Renal cortical epithelial cell (primary cell): ENCODE data around the gene FASTKD1. TPM values are rescaled to one million over a fixed set of nuclear protein-coding genes. Genes with fewer than 3 reads are reported as not detected.

Experiments
- DNase-seq: peaks from one replicate; pipeline ENCODE4 v3.0.0-alpha.2; 2011; ENCODE audit warnings: low read depth
- total RNA-seq: library from RNA; depleted of rRNA; stranded (reverse); fragments of >200 nt; gene quantifications from 2 replicates; pipeline ENCODE4 v1.2.3, GENCODE V29; 2014

FASTKD1 gene
- total RNA-seq, 1 donor from 2014 or later, result 40.1 TPM

DNA sequence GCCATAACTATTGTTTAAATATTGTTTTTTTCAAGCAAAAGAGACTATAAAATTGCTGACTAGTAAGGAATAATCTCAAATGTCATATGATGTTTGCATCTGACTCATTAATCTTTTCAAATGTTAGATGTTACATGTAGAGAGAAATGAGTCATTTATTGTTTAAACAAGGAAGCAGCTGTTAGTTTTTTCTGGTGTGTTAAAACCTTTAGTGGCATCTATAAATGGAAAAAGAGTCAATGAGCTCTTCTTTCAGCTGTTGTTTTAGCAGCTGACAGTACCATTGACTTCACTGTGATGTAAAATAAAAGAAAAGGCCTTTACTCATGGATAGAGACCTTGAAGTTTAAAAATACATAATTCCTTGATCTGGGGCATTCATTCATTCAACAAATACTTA lies 66.0 kb downstream of the FASTKD1 start:
- peak; percentile 81 for DNase-seq

DNA sequence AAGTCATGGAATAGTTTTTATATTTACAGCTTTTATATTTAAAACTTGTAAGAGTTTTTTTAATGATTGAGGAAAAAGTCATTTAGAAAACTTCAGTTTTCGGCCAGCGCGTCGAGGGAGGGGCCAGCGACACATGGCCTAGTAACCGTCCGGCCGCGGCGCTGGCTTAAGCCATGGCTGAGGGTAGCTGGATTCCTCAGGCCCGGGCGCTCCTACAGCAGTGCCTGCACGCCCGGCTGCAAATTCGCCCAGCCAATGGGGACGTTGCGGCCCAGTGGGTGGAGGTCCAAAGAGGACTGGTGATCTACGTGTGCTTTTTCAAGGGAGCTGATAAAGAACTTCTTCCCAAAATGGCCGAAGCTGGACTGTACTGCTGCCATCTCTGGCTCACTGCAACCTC lies 69.0 kb downstream of the FASTKD1 start:
- no peak for DNase-seq

GRCh38 chr2:169495310-169495928 lies 78.2 kb downstream of the FASTKD1 start:
- no peak for DNase-seq

- DNase-seq, result no peak
Observed at GRCh38 chr2:169493360-169493759, 80.3 kb downstream of the FASTKD1 start.

DNA sequence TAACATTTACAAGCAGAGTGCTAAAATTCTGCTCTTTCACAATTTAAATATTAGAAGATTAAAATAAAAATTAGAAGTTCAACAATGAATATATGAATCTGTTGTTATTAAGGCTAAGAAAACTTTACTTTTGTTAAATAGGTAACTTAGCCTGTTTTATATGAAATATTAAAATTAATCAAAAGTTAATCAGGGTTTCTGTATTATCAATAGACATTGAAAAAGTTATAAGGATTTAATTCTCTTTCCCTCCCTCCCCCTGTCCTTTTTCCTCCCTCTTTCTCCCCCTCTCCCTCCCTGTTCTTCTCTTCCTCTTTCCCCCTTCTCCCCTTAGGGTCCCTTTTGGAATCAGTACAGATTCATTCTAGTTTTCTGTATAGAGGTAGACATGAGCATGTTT lies 82.3 kb downstream of the FASTKD1 start:
- no peak for DNase-seq

GRCh38 chr2:169490834-169491233 lies 82.8 kb downstream of the FASTKD1 start:
- no peak for DNase-seq

DNA sequence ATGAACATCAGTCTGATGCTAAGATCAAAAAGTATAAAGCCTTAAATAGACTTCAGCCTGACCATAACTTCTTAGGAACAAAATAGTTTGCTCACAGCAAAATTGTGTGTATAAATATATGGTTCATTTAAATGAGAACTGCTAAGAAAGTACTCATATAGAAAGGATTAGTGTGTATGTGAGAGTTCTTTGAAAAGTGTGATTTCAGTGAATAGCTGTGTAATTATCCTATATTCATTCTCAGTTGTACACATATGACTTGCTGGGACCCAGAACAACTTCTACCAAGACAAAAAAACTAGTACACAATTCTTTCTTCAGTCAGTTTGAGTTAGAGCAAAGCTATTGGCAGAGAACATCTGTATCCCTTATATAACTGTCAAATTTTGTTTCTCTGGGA lies 87.2 kb downstream of the FASTKD1 start:
- no peak for DNase-seq

GRCh38 chr2:169485650-169486138 lies 88.0 kb downstream of the FASTKD1 start:
- DNase-seq, result no peak

- DNase-seq, result no peak
Observed at GRCh38 chr2:169480079-169480465, 93.6 kb downstream of the FASTKD1 start.

Other genes with a start within 250 kb of the FASTKD1 start
- gene LRP2, start 211.3 kb downstream of the FASTKD1 start, total RNA-seq, result 0.20 TPM in 1 of 2 replicates, not detected in the other
- gene BBS5, start 94.4 kb downstream of the FASTKD1 start, total RNA-seq, result 2.3 and 7.8 TPM in 2 replicates
- gene KLHL41, start 64.2 kb downstream of the FASTKD1 start, total RNA-seq, result 0.35 TPM in 1 of 2 replicates, not detected in the other
- 30.6 and 50.4 TPM in 2 replicates for gene PPIG, start 10.5 kb upstream of the FASTKD1 start, total RNA-seq
- 0.25 TPM in 1 of 2 replicates, not detected in the other for gene CFAP210, start 120.5 kb upstream of the FASTKD1 start, total RNA-seq
- gene PHOSPHO2, start 120.6 kb upstream of the FASTKD1 start, total RNA-seq, result 4.2 and 7.7 TPM in 2 replicates
- gene KLHL23, start 160.0 kb upstream of the FASTKD1 start, total RNA-seq, result 8.4 and 18.4 TPM in 2 replicates
- 87.2 and 139 TPM in 2 replicates for gene SSB, start 225.0 kb upstream of the FASTKD1 start, total RNA-seq